ENCODE measurements around the gene SAXO1. TPM values are rescaled to one million over a fixed set of nuclear protein-coding genes. Genes with fewer than 3 reads are reported as not detected.

The SAXO1 gene
- total RNA-seq, 1 donor from 2014 or later = not detected

DNA sequence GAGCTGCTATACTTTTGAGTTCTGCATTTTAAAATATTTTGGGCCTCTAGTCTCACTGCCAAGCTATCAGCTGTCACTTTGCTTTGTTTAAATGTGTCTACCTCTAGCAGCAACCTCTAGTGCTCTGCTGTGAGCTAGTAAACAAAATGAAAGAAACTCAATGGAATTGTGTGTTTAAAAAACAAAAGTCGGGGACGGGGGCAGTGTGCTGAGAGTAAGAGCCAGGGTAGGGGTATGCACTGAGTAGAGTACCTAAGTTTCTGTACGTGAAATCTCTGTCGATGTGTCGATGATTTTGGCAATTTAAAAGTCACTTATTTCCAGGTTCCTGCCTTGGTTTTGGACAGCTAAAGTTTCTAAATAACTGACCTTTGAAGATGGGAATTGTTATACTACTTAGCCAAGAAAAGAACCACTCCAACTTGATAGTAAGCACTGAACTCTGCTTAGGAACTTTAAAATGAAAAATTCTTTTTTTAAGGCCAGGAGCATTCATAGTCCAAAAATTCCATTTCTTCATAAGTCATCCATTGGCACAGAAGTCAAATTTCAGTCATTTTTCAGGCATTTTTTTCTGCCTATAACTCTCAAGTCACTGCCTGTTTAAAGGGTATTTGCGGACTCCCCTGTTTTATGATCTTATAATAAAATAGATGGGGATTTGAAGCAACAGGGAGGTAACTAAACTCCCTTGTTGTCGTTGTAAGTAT, 111.5 kb downstream of the SAXO1 start:
- Histone ChIP-seq H3K36me3 (ENCODE audit: control insufficient read depth in 3 of 3, insufficient read depth in 3 of 3, low read length in 3 of 3) (no peaks in the 10 kb centered on the region), H3K9me3 (ENCODE audit: control insufficient read depth in 3 of 3, low read length in 3 of 3) (no peaks in the 10 kb centered on the region), H3K4me3 (ENCODE audit: low read length in 3 of 3) (no peak overlapping the region), H3K27me3 (ENCODE audit: control insufficient read depth in 3 of 3, insufficient read depth in 3 of 3, low read length in 3 of 3) (no peaks in the 10 kb centered on the region), H3K4me1 (ENCODE audit: control insufficient read depth in 3 of 3, insufficient read depth in 3 of 3, low read length in 3 of 3) (peaks cover 8 to 10% (median 9%) of the 10 kb centered on the region in 3 donors), H3K9ac (ENCODE audit: low read depth in 1 of 3, low read length in 3 of 3) (no peak overlapping the region), H3K27ac (ENCODE audit: low read depth, low read length) (no peak overlapping the region)

DNA sequence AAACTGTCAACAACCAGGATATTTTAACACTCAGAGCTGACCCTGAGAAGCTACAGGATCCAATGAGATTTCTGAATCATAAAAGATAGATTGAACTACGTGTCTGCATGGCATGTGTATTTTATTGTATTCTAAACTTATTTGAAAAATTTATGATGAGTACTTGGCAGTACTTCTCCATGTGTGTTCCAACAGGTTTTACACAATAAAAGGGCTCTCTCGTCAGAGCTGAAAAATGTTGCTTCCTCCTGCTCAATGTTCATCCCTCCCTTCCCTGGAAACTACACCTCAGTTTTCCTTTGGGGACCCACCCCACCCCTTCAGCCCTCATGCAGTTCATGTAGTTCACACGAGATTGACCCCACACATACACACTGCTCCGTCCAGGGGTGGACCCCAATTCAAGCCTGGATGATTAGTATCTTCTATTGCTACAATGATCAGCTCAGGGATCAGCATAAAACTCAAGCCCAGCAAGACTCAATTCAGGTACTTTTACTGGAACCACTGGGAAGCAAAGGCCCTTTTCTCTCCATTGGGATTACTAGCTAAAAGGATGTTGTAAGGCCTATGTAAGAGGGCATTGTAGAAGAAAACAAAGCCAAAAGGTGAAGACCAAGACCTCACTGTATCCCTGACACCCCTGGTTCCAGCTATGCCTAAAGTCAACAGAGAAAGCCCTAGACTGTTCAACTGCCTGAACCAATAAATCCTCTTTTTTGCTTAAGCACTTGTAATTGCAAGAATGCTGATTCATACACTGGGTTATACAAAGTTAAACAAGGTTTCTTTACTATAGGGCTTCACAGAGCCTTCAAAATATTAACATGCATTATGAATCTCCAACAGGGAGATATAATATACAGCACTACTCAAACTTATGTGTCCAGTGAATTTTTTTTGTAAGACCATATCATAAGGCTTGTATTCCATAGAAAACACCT, 112.6 kb downstream of the SAXO1 start:
- no peak overlapping the region for H3K9ac ChIP-seq (ENCODE audit: low read depth in 1 of 3, low read length in 3 of 3)
- no peak overlapping the region for H3K4me3 ChIP-seq (ENCODE audit: low read length in 3 of 3)
- peaks cover 8 to 10% (median 9%) of the 10 kb centered on the region in 3 donors for H3K4me1 ChIP-seq (ENCODE audit: control insufficient read depth in 3 of 3, insufficient read depth in 3 of 3, low read length in 3 of 3)
- H3K36me3 ChIP-seq (ENCODE audit: control insufficient read depth in 3 of 3, insufficient read depth in 3 of 3, low read length in 3 of 3) = no peaks in the 10 kb centered on the region
- H3K9me3 ChIP-seq (ENCODE audit: control insufficient read depth in 3 of 3, low read length in 3 of 3) = no peaks in the 10 kb centered on the region
- H3K27ac ChIP-seq (ENCODE audit: low read depth, low read length) = no peak overlapping the region
- no peaks in the 10 kb centered on the region for H3K27me3 ChIP-seq (ENCODE audit: control insufficient read depth in 3 of 3, insufficient read depth in 3 of 3, low read length in 3 of 3)

DNA sequence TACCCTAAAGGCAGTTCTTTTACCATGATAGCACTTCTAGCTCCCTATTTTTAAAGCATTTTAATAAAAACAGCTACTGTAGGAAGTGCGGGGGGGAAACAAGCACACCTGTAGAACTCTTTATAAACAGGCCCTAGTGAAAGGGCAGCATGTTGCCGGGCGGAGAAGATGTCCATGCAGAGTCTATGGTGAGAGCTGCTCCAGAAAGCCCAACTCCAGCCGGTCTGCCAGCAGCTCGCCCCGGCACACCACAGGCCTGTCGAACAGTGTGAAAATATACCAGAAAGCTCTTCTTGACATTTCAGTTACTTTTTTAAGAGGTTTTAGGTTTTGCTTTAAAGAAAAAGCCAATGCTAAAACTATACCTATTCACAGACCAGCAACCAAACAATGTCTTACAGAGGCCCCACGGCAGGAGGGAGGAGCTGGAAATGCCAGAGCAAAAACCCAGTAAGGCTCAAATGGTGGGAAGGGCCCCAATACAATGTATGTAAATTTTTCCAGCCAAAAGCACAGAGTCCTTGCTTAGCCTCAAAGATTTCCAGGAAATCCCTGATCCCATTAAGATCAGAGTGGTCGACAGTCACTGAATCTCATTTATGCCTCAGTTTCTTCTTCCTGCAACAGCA, 121.2 kb downstream of the SAXO1 start:
- Histone ChIP-seq H3K27me3 (ENCODE audit: control insufficient read depth in 3 of 3, insufficient read depth in 3 of 3, low read length in 3 of 3) (peaks cover 0 to 6% (median 6%) of the 10 kb centered on the region in 3 donors), H3K4me1 (ENCODE audit: control insufficient read depth in 3 of 3, insufficient read depth in 3 of 3, low read length in 3 of 3) (no peaks in the 10 kb centered on the region), H3K27ac (ENCODE audit: low read depth, low read length) (no peak overlapping the region), H3K9ac (ENCODE audit: low read depth in 1 of 3, low read length in 3 of 3) (no peak overlapping the region), H3K4me3 (ENCODE audit: low read length in 3 of 3) (no peak overlapping the region), H3K9me3 (ENCODE audit: control insufficient read depth in 3 of 3, low read length in 3 of 3) (no peaks in the 10 kb centered on the region), H3K36me3 (ENCODE audit: control insufficient read depth in 3 of 3, insufficient read depth in 3 of 3, low read length in 3 of 3) (no peaks in the 10 kb centered on the region)

DNA sequence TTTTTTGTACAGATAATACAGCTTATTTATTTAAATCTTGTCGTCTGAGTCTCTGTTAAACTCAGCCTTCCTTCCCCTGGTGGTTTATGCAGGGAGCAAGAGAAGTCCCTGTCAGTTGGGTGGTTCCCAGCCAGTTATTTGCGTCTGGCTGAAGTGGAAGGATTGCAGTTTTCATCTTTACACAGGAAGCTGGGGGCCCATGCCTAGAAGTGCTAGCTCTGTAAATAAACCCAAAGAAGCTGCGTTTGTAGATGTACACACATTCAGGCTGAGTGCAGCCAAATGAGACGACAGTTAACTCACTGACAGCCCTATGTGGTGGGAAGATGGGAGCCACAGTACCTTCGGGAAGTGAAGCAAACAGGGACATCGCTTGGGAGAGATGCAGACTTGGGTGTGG, 122.1 kb downstream of the SAXO1 start:
- Histone ChIP-seq H3K27ac (ENCODE audit: low read depth, low read length) (no peak overlapping the region), H3K36me3 (ENCODE audit: control insufficient read depth in 3 of 3, insufficient read depth in 3 of 3, low read length in 3 of 3) (no peaks in the 10 kb centered on the region), H3K4me1 (ENCODE audit: control insufficient read depth in 3 of 3, insufficient read depth in 3 of 3, low read length in 3 of 3) (no peaks in the 10 kb centered on the region), H3K27me3 (ENCODE audit: control insufficient read depth in 3 of 3, insufficient read depth in 3 of 3, low read length in 3 of 3) (peaks cover 0 to 6% (median 6%) of the 10 kb centered on the region in 3 donors), H3K4me3 (ENCODE audit: low read length in 3 of 3) (no peak overlapping the region), H3K9ac (ENCODE audit: low read depth in 1 of 3, low read length in 3 of 3) (no peak overlapping the region), H3K9me3 (ENCODE audit: control insufficient read depth in 3 of 3, low read length in 3 of 3) (no peaks in the 10 kb centered on the region)

DNA sequence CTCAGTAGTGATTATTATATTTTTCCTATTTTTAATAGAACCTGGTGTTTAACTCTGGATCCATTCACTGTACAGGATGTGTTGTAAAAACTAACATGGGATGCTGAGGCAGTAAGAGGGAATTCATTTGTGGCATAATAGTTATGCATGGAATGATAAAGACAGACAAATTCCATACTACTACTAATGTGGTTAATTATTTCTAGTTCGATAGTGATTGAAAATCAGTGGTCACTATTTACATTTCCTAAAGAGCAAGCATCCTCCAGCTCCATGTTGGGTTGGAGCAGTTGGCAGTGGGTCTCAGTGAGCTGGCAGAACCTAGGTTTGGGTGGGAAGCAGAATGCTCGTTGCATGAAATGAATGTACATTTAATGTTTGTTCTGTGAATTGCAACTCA, 122.6 kb downstream of the SAXO1 start:
- Histone ChIP-seq H3K27me3 (ENCODE audit: control insufficient read depth in 3 of 3, insufficient read depth in 3 of 3, low read length in 3 of 3) (peaks cover 0 to 6% (median 6%) of the 10 kb centered on the region in 3 donors), H3K9ac (ENCODE audit: low read depth in 1 of 3, low read length in 3 of 3) (no peak overlapping the region), H3K4me3 (ENCODE audit: low read length in 3 of 3) (no peak overlapping the region), H3K9me3 (ENCODE audit: control insufficient read depth in 3 of 3, low read length in 3 of 3) (no peaks in the 10 kb centered on the region), H3K27ac (ENCODE audit: low read depth, low read length) (no peak overlapping the region), H3K4me1 (ENCODE audit: control insufficient read depth in 3 of 3, insufficient read depth in 3 of 3, low read length in 3 of 3) (no peaks in the 10 kb centered on the region), H3K36me3 (ENCODE audit: control insufficient read depth in 3 of 3, insufficient read depth in 3 of 3, low read length in 3 of 3) (no peaks in the 10 kb centered on the region)

DNA sequence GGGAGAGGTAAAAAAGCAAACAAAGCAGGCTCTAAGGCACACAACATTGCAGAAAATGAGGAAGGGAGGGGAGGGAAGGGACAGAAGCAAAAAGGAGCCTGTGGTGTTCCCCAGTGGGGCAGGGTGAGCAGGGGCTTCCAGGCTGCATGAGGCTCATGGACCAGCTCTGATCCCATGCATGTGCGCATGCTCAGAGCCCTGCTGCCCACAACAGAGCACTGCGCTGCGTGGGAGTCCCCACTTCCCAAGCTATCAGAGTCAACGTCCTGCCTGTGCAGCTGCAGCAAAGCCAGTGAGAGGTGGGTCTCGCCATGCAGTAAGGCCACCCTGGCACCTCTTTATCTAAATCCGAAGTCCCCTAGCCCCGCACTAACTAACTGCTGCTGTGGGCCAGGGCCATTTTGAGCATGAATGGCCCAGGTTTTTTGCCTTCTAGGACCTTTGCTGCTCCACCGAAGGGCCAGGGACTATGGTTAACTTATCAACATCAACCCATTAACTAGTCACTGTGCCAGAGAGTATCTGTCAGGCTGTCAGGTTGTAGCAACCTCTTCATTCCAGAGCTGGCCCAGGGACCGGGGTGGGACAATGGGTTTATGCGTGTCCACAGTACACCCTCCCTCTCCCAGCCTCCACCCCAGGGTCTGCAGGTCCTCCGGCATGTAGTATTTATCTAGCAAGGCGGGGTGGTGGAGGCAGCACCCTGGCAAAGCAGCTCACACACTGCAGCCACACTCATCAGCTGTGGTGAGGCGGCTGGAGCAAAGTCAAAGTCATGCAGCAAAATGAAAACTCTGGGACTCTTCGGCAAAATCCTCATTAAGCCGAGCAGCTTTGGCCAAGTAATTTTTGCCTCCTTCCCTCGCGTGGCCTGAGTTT, 123.6 kb downstream of the SAXO1 start:
- Histone ChIP-seq H3K36me3 (ENCODE audit: control insufficient read depth in 3 of 3, insufficient read depth in 3 of 3, low read length in 3 of 3) (no peaks in the 10 kb centered on the region), H3K4me3 (ENCODE audit: low read length in 3 of 3) (no peak overlapping the region), H3K4me1 (ENCODE audit: control insufficient read depth in 3 of 3, insufficient read depth in 3 of 3, low read length in 3 of 3) (no peaks in the 10 kb centered on the region), H3K27me3 (ENCODE audit: control insufficient read depth in 3 of 3, insufficient read depth in 3 of 3, low read length in 3 of 3) (peaks cover 0 to 6% (median 6%) of the 10 kb centered on the region in 3 donors), H3K27ac (ENCODE audit: low read depth, low read length) (no peak overlapping the region), H3K9me3 (ENCODE audit: control insufficient read depth in 3 of 3, low read length in 3 of 3) (no peaks in the 10 kb centered on the region), H3K9ac (ENCODE audit: low read depth in 1 of 3, low read length in 3 of 3) (no peak overlapping the region)

DNA sequence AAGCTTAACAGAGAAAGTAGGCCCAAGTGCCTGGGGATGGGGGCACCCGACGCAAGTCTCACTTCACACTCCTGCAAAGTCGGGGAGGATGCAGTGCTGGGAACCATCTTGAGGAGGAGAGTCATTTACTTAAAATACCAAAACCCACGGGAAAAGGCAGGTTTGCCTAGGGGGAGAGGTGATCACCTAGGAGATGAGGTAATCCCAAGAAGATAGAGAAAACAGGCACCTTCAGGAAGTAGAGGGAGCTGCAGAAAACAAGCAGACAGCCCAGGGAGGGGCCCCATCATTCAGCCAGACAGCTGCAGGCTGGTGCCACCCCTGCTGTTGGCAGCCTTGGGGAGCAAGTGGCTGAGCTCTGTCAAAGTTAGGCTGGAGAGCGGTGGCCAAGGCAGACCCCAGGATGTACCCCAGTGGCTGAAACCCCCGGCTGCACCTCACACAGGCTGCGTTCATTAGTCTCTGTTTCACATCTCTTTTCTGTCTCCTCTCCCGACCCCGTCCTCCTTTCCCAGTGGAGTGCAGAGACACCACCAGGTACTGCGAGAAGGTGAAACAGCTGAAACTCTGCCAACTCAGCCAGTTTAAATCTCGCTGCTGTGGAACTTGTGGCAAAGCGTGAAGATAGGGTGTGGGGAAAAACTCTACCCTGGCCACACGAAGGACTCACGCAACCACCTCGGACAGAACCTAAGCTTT, 124.9 kb downstream of the SAXO1 start:
- H3K9ac ChIP-seq (ENCODE audit: low read depth in 1 of 3, low read length in 3 of 3) = no peak overlapping the region
- H3K27me3 ChIP-seq (ENCODE audit: control insufficient read depth in 3 of 3, insufficient read depth in 3 of 3, low read length in 3 of 3) = peaks cover 0 to 6% (median 6%) of the 10 kb centered on the region in 3 donors
- no peak overlapping the region for H3K4me3 ChIP-seq (ENCODE audit: low read length in 3 of 3)

DNA sequence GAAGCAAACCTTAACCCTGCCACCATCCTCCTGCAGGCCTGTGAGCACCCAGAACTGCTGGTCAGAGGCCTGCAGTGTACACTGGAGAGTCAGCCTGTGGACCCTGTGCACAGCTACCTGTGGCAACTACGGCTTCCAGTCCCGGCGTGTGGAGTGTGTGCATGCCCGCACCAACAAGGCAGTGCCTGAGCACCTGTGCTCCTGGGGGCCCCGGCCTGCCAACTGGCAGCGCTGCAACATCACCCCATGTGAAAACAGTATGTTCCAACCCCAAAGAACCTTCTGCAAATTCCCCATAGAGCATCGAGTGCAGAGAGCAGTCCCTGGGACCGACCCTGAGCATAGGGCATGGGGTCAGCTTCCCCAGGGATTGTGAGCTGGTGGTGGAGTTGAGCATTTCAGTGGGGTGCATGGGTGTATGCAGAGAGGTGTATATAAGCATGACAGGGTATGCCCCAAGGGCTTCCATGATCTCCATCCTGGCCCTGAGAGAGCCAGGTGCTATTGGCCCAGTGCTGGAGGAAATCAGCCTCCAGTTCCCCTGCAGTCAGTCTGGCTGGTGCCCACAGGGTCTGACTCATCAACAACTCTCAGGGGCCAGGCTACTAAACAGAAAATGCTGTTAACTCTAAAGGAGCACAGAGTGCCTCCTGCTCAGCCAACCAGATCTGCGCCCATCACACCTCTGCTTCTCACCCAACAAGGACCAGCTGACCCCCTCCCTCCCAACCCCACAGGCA, 126.2 kb downstream of the SAXO1 start:
- H3K9me3 ChIP-seq (ENCODE audit: control insufficient read depth in 3 of 3, low read length in 3 of 3) = no peaks in the 10 kb centered on the region
- peaks cover 0 to 6% (median 6%) of the 10 kb centered on the region in 3 donors for H3K27me3 ChIP-seq (ENCODE audit: control insufficient read depth in 3 of 3, insufficient read depth in 3 of 3, low read length in 3 of 3)
- no peak overlapping the region for H3K4me3 ChIP-seq (ENCODE audit: low read length in 3 of 3)
- no peaks in the 10 kb centered on the region for H3K4me1 ChIP-seq (ENCODE audit: control insufficient read depth in 3 of 3, insufficient read depth in 3 of 3, low read length in 3 of 3)
- H3K9ac ChIP-seq (ENCODE audit: low read depth in 1 of 3, low read length in 3 of 3) = no peak overlapping the region
- no peaks in the 10 kb centered on the region for H3K36me3 ChIP-seq (ENCODE audit: control insufficient read depth in 3 of 3, insufficient read depth in 3 of 3, low read length in 3 of 3)
- H3K27ac ChIP-seq (ENCODE audit: low read depth, low read length) = no peak overlapping the region

More for the DNA sequence above, 124.9 kb downstream of the SAXO1 start:
- Histone ChIP-seq H3K36me3 (ENCODE audit: control insufficient read depth in 3 of 3, insufficient read depth in 3 of 3, low read length in 3 of 3) (no peaks in the 10 kb centered on the region), H3K27ac (ENCODE audit: low read depth, low read length) (no peak overlapping the region), H3K9me3 (ENCODE audit: control insufficient read depth in 3 of 3, low read length in 3 of 3) (no peaks in the 10 kb centered on the region), H3K4me1 (ENCODE audit: control insufficient read depth in 3 of 3, insufficient read depth in 3 of 3, low read length in 3 of 3) (no peaks in the 10 kb centered on the region)

All from skeletal muscle tissue (tissue), 4 donors.